Neural cell (in vitro differentiated cells): ENCODE measurements around the gene LYSMD3. TPM values are rescaled to one million over a fixed set of nuclear protein-coding genes. Genes with fewer than 3 reads are reported as not detected.
"Not testable (repeated sequence)": the region's sequence is repeated elsewhere in the genome, so short reads cannot be mapped to it uniquely, and the experiment has no call there.

Experiments
- H2AFZ ChIP-seq: fragments of 200-600, 300-800 bp; sonication (generic), shearing (Covaris generic); 2 replicates; pipeline ENCODE4 v1.6.0; 2014; ENCODE audit warnings: low read depth, mild to moderate bottlenecking, antibody characterized with exemption, low read length, moderate library complexity
- H3F3A ChIP-seq: fragments of 200-600 bp; shearing (Covaris generic); 2 replicates; pipeline ENCODE4 v1.6.1; 2016; ENCODE audit warnings: mild to moderate bottlenecking, moderate library complexity, mixed read lengths, antibody characterized with exemption, low read length; ENCODE audit not compliant: insufficient read depth, poor library complexity, severe bottlenecking
- H3K27ac ChIP-seq: fragments of 200-600, 300-800 bp; sonication (generic), shearing (Covaris generic); 2 replicates; pipeline ENCODE4 v1.5.1; 2014; ENCODE audit warnings: mild to moderate bottlenecking, low read length, moderate library complexity
- H3K27me3 ChIP-seq: fragments of 300-800, 200-600 bp; sonication (generic), shearing (Covaris generic); 2 replicates; pipeline ENCODE4 v1.6.0; 2014; ENCODE audit warnings: mild to moderate bottlenecking, low read depth, low read length, moderate library complexity; ENCODE audit not compliant: insufficient read depth
- H3K36me3 ChIP-seq: fragments of 300-800, 200-600 bp; sonication (generic), shearing (Covaris generic); 2 replicates; pipeline ENCODE4 v1.5.1; 2014; ENCODE audit warnings: mild to moderate bottlenecking, antibody characterized with exemption, low read length, moderate library complexity; ENCODE audit not compliant: insufficient read depth
- H3K4me2 ChIP-seq: fragments of 300-800, 200-600 bp; sonication (generic), shearing (Covaris generic); 2 replicates; pipeline ENCODE4 v1.6.0; 2014; ENCODE audit warnings: mild to moderate bottlenecking, low read length
- H3K4me3 ChIP-seq: fragments of 300-800, 200-600 bp; sonication (generic), shearing (Covaris generic); 2 replicates; pipeline ENCODE4 v1.5.1; 2014; ENCODE audit warnings: mild to moderate bottlenecking, low read length, moderate library complexity
- H3K79me2 ChIP-seq: fragments of 200-600 bp; shearing (Covaris generic); replicated peaks from 2 replicates; pipeline ENCODE4 v1.6.0; 2014; ENCODE audit warnings: mild to moderate bottlenecking, low read length, moderate library complexity; ENCODE audit not compliant: insufficient read depth
- H3K9ac ChIP-seq: fragments of 300-800, 200-600 bp; sonication (generic), shearing (Covaris generic); 2 replicates; pipeline ENCODE4 v1.6.1; 2016; ENCODE audit warnings: mild to moderate bottlenecking, low read length, mixed read lengths
- H3K9me2 ChIP-seq: fragments of 200-600 bp; shearing (Covaris generic); 2 replicates; pipeline ENCODE4 v1.6.1; 2016; ENCODE audit warnings: mild to moderate bottlenecking, low read length, mixed read lengths; ENCODE audit not compliant: insufficient read depth
- H3K9me3 ChIP-seq: fragments of 200-600, 300-800 bp; sonication (generic), shearing (Covaris generic); 2 replicates; pipeline ENCODE4 v1.6.1; 2016; ENCODE audit warnings: mild to moderate bottlenecking, mixed run types, low read length, moderate library complexity, mixed read lengths
- H4K20me1 ChIP-seq: fragments of 200-600 bp; shearing (Covaris generic); 2 replicates; pipeline ENCODE4 v1.6.1; 2016; ENCODE audit warnings: mild to moderate bottlenecking, mixed run types; ENCODE audit not compliant: insufficient read depth
- EP300 ChIP-seq: fragments of 450-650 bp; conservative IDR thresholded peaks from 2 replicates; pipeline ENCODE4 v1.6.1; 2014; ENCODE audit warnings: antibody characterized with exemption, mild to moderate bottlenecking, moderate library complexity; ENCODE audit not compliant: poor library complexity, severe bottlenecking
- EZH2 ChIP-seq: fragments of 200-600, 300-800 bp; shearing (Covaris generic), sonication (generic); IDR thresholded peaks from 2 replicates; pipeline ENCODE4 v1.6.1; 2014; ENCODE audit warnings: antibody characterized with exemption, low read length, borderline replicate concordance, mild to moderate bottlenecking; ENCODE audit not compliant: insufficient read depth, poor library complexity, severe bottlenecking
- MXI1 ChIP-seq: fragments of 450-650 bp; conservative IDR thresholded peaks from 2 replicates; pipeline ENCODE4 v1.6.1; 2014; ENCODE audit warnings: antibody characterized with exemption, mild to moderate bottlenecking; ENCODE audit not compliant: poor library complexity, severe bottlenecking
- POLR2AphosphoS5 ChIP-seq: IDR thresholded peaks from 2 replicates; pipeline ENCODE4 v1.6.1; 2012
- RAD21 ChIP-seq: fragments of 450-650 bp; conservative IDR thresholded peaks from 2 replicates; pipeline ENCODE4 v1.6.1; 2014; ENCODE audit warnings: antibody characterized with exemption, mild to moderate bottlenecking, moderate library complexity
- SMC3 ChIP-seq: fragments of 450-650 bp; conservative IDR thresholded peaks from 2 replicates; pipeline ENCODE4 v1.6.1; 2014; ENCODE audit warnings: antibody characterized with exemption, mild to moderate bottlenecking, moderate library complexity; ENCODE audit not compliant: poor library complexity
- TAF1 ChIP-seq: IDR thresholded peaks from 2 replicates; pipeline ENCODE4 v1.6.1; 2012; ENCODE audit warnings: low read depth
- polyA minus RNA-seq: library from RNA; depleted of rRNA, polyadenylated mRNA; stranded (reverse); fragments of >200 nt; gene quantifications from 2 replicates; pipeline ENCODE4 v1.2.3, GENCODE V29; 2014
- polyA plus RNA-seq: library from polyadenylated mRNA; depleted of rRNA; stranded (reverse); fragments of >200 nt; gene quantifications from 2 replicates; pipeline ENCODE4 v1.2.3, GENCODE V29; 2014
- TF ChIP-seq, protein P1 (sequence below): IDR thresholded peaks from 2 replicates; pipeline ENCODE4 v1.6.1; 2012; ENCODE audit warnings: borderline replicate concordance
- TF ChIP-seq, protein P2 (sequence below): fragments of 450-650 bp; IDR thresholded peaks from 2 replicates; pipeline ENCODE4 v1.5.1; 2014; ENCODE audit warnings: antibody characterized with exemption, mild to moderate bottlenecking, moderate library complexity; ENCODE audit not compliant: poor library complexity, severe bottlenecking

The LYSMD3 gene
- 10.3 and 11.1 TPM in 2 replicates for polyA plus RNA-seq
- polyA minus RNA-seq, result 22.2 and 27.3 TPM in 2 replicates

DNA sequence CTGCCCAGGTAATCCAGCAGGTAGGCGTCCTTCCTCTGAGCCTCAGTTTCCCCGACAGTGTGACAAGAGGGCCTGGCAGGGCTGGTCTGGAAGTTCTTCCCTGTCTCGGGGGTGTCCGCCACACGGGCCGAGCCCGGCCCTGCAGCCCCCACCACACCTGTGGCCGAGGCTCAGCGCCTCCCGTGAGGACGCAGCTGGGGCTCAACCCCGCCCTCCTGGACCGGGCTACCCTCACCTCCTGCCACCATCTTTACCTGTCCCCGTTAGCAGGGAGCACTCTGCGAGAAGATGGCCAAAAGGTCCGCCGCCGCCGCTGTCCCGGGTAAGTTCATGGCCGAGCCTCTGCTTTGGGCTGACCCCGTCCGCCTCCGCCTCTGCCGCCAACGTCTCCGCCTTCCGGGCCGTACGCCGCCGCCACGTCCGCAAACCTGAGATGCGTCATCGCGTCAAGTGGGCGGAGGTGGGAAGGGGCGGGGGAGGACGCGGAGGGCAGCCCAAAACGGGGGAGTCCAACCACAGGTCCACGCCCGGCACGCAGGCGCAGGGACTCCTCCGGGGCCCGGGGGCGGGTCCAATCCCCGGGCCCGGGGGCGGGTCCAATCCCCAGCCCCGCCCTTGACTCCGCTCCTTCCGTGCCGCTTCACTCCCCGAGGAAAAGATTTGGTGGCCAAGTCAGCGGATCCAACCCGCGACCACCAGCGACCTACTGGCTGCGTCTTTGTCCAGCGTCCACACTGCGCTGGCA is at the start of gene LYSMD3:
Gene LYSMD3 (minus strand): TSS at position 391 of the 745 bp plus-strand sequence. CDS start 4,295 bp downstream, outside the sequence.
- H3K4me3 ChIP-seq, result peak within 1 kb of the TSS; percentile 88
- peak within 1 kb of the TSS; percentile 92 for H2AFZ ChIP-seq
- no peaks in the 10 kb centered on the region for H3K27me3 ChIP-seq
- H3F3A ChIP-seq, result no peaks in the 10 kb centered on the region
- H3K36me3 ChIP-seq, result no peaks in the 10 kb centered on the region
- H3K79me2 ChIP-seq, result peaks cover 10% of the 10 kb centered on the region
- H3K9me3 ChIP-seq, result no peaks in the 10 kb centered on the region
- no peaks in the 10 kb centered on the region for H3K9me2 ChIP-seq
- H3K4me2 ChIP-seq, result peak within 1 kb of the TSS; percentile 94
- H4K20me1 ChIP-seq, result no peaks in the 10 kb centered on the region
- H3K9ac ChIP-seq, result peak within 1 kb of the TSS; percentile 80
- peak within 1 kb of the TSS; percentile 74 for H3K27ac ChIP-seq
- peak; percentile 65 for TF ChIP-seq MXI1
- TF ChIP-seq EP300, result no peak
- TF ChIP-seq, protein P1, sequence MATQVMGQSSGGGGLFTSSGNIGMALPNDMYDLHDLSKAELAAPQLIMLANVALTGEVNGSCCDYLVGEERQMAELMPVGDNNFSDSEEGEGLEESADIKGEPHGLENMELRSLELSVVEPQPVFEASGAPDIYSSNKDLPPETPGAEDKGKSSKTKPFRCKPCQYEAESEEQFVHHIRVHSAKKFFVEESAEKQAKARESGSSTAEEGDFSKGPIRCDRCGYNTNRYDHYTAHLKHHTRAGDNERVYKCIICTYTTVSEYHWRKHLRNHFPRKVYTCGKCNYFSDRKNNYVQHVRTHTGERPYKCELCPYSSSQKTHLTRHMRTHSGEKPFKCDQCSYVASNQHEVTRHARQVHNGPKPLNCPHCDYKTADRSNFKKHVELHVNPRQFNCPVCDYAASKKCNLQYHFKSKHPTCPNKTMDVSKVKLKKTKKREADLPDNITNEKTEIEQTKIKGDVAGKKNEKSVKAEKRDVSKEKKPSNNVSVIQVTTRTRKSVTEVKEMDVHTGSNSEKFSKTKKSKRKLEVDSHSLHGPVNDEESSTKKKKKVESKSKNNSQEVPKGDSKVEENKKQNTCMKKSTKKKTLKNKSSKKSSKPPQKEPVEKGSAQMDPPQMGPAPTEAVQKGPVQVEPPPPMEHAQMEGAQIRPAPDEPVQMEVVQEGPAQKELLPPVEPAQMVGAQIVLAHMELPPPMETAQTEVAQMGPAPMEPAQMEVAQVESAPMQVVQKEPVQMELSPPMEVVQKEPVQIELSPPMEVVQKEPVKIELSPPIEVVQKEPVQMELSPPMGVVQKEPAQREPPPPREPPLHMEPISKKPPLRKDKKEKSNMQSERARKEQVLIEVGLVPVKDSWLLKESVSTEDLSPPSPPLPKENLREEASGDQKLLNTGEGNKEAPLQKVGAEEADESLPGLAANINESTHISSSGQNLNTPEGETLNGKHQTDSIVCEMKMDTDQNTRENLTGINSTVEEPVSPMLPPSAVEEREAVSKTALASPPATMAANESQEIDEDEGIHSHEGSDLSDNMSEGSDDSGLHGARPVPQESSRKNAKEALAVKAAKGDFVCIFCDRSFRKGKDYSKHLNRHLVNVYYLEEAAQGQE, result peak; percentile 71
- no peak for TF ChIP-seq EZH2
- peak; percentile 86 for TF ChIP-seq POLR2AphosphoS5

DNA sequence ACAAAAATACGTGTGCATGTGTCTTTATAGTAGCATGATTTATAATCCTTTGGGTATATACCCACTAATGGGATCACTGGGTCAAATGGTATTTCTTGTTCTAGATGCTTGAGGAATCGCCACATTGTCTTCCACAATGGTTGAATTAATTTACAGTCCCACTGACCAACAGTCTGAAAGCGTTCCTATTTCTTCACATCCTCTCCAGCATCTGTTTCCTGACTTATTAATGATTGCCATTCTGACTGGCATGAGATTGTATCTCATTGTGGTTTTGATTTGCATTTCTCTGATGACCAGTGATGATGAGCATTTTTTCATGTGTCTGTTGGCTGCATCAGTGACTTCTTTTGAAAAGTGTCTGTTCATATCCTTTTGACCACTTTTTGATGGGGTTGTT is 47.2 kb upstream of the LYSMD3 start:
- not testable (repeated sequence) for H3K4me3 ChIP-seq, H3K36me3 ChIP-seq, H3K27ac ChIP-seq, H3K9me2 ChIP-seq, H3K27me3 ChIP-seq, H3F3A ChIP-seq, H2AFZ ChIP-seq, H3K79me2 ChIP-seq, H3K4me2 ChIP-seq, H3K9ac ChIP-seq, H4K20me1 ChIP-seq, H3K9me3 ChIP-seq

DNA sequence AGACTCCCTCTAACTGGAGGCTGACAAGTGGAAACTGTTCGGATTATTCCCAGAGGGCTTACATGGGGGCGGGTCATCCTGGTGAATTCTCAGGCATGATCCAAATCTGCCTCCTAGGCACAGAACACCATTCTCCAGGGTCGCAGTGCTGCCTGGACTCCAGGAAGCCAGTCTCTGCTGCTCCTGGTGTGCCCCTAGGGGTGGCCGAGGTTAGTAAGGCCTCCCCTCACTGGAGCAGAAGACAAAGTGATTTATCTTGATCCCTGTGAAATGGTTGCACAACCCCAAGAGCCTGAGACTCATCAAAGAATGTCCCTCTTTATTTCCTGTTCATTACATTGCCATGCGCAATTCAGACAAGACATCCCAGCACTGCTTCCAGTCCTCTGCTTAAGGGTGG is 46.3 kb upstream of the LYSMD3 start:
- Histone ChIP-seq H3K27me3 (no peaks in the 10 kb centered on the region), H3K9me2 (no peaks in the 10 kb centered on the region), H2AFZ (no peak overlapping the region), H3F3A (no peaks in the 10 kb centered on the region), H3K9ac (no peak overlapping the region), H3K4me2 (no peak overlapping the region), H3K36me3 (no peaks in the 10 kb centered on the region), H3K79me2 (no peaks in the 10 kb centered on the region), H3K4me3 (no peak overlapping the region), H4K20me1 (no peaks in the 10 kb centered on the region), H3K27ac (no peak overlapping the region), H3K9me3 (no peaks in the 10 kb centered on the region)
- TF ChIP-seq MXI1 (no peak), TAF1 (no peak), POLR2AphosphoS5 (no peak), EP300 (no peak), EZH2 (no peak), RAD21 (no peak), SMC3 (no peak)
- TF ChIP-seq, protein P1, result no peak
- TF ChIP-seq, protein P2, sequence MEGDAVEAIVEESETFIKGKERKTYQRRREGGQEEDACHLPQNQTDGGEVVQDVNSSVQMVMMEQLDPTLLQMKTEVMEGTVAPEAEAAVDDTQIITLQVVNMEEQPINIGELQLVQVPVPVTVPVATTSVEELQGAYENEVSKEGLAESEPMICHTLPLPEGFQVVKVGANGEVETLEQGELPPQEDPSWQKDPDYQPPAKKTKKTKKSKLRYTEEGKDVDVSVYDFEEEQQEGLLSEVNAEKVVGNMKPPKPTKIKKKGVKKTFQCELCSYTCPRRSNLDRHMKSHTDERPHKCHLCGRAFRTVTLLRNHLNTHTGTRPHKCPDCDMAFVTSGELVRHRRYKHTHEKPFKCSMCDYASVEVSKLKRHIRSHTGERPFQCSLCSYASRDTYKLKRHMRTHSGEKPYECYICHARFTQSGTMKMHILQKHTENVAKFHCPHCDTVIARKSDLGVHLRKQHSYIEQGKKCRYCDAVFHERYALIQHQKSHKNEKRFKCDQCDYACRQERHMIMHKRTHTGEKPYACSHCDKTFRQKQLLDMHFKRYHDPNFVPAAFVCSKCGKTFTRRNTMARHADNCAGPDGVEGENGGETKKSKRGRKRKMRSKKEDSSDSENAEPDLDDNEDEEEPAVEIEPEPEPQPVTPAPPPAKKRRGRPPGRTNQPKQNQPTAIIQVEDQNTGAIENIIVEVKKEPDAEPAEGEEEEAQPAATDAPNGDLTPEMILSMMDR, result no peak
